Measurements from ENCODE around the gene MRAP. TPM values are rescaled to one million over a fixed set of nuclear protein-coding genes. Genes with fewer than 3 reads are reported as not detected.

The MRAP gene
- polyA plus RNA-seq, 2 donors, result 0.16 TPM; not detected in 1

Other genes with a start within 250 kb of the MRAP start
- gene MIS18A, start 19.8 kb upstream of the MRAP start, polyA plus RNA-seq, result 1 to 10 TPM; 8.4 to 9.1 TPM
- 1 to 10 TPM; 4.6 to 5.5 TPM for gene URB1, start 94.2 kb downstream of the MRAP start, polyA plus RNA-seq
- gene EVA1C, start 113.9 kb downstream of the MRAP start, polyA plus RNA-seq, result 10 to 100 TPM; 18.3 to 21.1 TPM

Data from esophagus (tissue), 2 donors.